SKM-1 treated with dmso at 0.1 percent for 144 hours (cell line): ENCODE results near the gene SERPINE1.
A peak's percentile ranks its signal among the peaks of the same experiment; 100 is the strongest.
"Not testable (repeated sequence)": the region's sequence is repeated elsewhere in the genome, so short reads cannot be mapped to it uniquely, and the experiment has no call there.

Source experiments
- DNase-seq: peaks from one replicate; lab custom pipeline; 2025; ENCODE audit not compliant: unreplicated experiment; lab: John Stamatoyannopoulos, UW

The SERPINE1 gene

DNA sequence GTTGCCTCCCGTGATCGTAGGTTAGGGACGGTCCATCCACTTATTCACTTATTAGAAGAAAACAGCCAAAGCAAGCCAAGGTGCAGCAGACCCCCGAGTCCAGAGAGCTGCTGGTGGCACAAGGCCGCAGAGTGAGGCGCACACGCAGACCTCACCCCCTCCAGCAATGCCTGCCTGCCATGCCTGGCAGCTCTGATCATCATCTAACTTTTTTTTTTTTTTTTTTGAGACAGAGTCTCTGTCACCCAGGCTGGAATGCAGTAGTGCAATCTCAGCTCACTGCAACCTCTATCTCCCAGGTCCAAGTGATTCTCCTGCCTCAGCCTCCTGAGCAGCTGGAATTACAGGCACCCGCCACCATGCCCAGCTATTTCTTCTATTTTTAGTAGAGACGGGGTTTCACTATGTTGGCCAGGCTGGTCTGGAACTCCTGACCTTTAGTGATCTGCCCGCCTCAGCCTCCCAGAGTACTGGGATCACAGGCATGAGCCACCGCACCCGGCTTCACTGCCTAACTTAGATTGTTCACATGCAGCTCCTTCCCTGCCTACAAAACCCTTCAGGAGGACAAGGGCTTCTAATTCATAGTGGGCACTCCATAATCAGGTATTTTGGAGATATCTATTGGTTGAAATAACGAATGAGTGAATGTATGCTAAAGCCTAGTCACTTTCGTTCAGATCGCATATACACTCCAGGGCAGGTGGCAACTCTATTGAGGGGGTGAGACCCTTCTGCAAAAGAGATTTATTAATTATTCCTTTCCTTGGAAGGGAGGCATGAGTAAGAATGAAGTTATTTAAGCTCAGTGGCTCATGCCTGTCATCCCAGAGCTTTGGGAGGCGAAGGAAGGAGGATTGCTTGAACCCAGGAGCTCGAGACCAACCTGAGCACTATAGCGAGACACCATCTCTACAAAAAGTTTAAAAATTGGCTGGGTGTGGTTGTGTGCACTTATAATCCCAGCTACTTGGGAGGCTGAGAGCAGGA is 25.8 kb upstream of the SERPINE1 start:
- DNase-seq, result no peak

DNA sequence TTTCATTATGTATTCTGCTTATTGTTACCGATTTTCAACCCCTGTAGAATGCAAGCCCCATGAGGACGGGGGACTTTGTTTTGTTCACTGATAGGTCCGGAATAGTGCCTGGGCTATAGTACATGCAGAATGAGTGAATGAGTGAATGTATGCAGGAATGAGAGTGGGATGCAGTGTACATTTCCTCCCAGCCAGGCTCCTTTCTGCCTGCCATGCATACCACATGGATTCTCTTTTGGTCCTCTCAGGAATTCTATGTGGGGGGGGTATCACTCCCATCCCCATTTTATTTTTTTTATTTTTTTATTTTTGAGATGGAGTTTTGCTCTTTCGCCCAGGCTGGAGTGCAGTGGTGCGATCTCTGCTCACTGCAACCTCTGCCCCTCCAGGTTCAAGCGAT is 24.9 kb upstream of the SERPINE1 start:
- DNase-seq, result no peak

DNA sequence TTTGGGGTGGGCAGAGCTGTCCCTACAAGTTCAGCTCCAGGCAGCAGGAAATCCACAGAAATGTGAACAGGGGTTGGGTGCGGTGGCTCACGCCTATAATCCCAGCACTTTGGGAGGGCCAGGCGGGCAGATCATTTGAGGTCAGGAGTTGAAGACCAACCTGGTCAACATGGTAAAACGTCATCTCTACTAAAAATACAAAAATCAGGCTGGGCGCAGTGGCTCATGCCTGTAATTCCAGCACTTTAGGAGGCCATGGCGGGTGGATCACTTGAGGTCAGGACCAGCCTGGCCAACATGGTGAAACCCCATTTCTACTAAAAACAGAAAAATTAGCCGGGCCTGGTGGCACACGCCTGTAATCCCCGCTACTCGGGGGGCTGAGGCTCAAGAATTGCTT is 23.2 kb upstream of the SERPINE1 start:
- not testable (repeated sequence) for DNase-seq

DNA sequence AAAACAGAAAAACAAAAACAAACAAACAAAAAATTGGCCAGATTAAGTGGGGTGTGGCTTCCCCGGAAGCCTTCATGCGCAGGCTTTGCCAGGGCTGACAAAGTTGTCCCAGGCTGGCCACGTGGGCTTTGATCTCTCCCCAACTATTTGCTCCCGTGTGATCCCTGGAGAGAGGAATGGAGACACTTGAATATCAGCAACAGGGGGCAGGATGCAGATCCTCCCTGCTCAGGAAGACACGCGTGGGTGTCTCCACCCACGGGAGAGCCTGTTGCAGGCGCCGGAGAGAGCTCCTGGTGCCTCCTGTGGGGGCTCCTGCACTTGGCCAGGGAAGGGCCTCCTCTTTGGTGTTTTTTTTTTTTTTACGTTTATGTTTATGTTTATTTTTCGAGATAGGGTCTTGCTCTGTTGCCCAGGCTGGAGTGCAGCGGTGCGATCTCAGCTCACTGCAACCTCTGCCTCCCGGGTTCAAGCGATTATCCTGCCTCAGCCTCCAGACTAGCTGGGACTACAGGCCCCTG is 22.7 kb upstream of the SERPINE1 start:
- DNase-seq, result no peak

DNA sequence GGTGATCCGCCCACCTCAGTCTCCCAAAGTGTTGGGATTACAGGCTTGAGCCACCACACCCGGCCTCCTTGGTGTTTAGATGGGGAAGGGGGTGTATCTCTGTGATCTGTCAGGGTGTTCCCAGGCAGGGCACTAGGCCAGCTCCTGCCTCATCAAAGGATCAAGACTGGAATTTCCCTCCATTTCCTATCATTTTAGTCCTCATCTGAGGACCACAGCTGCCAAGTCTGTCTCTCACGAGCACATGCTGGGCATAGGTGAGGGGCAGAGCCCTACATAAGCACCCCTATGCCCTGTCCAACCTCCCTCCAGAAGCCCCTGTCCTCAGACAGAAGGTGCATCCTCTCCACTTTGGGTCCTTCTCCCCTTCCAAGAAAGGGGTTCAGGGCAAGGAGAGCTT is 22.1 kb upstream of the SERPINE1 start:
- no peak for DNase-seq

DNA sequence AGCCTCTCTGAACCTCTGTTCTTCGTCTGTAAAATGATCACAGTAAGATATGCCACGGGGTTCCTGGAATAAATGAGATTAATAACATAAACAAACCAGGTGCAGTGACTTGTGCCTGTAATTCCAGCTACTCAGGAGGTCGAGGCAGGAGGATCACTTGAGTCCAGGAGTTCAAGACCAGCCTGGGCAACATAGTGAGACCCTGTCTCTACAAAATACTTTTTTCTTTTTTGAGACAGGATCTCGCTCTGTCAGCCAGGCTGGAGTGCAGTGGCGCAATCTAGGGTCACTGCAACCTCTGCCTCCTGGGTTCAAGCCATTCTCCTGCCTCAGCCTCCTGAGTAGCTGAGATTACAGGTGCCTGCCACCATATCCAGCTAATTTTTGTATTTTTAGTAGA is 21.7 kb upstream of the SERPINE1 start:
- not testable (repeated sequence) for DNase-seq

DNA sequence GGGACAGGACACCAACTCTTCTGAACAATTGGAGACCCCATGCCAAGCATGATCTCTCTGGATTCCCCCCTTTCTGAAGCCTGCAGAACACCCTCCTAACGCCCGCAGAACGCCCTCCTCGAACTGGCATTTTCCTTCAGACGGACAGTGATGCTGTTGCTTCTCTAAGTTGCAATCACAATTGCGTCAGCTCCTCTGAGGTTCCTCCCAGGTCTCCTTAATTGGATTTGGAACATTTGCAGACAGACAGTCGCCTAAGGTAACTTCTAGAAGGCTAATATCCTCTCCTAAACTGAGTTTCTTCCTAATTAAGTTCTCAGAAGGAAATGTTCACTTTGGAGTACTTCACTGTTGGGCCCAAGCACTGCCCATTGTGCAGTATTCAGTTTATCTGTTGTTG is 20.5 kb upstream of the SERPINE1 start:
- peak; percentile 68 for DNase-seq

DNA sequence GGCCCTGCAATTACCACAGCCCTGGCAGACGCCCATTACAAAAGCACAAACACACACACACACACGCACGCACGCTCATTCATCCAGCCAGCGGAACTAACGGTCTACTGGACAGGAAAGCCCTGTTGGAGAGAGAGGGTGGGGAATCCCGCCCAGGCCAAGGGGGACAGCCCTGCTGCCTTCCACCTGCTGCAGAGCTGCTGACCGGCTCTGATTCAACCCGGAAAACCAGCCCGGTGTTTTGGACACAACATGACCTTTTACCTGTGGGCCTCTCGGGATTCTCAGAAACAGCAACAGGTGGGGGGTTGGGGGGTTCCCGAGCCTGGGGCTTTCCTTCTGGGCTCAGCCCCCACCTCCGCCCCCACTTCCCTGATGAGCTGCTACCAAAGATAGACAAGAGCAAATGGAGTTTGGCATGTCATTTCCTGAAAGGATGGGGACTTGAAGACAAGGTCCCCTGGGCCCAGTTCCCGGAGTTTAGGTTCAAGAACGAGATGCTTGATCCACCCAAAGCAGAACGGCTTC is 18.5 kb upstream of the SERPINE1 start:
- peak; percentile 85 for DNase-seq

DNA sequence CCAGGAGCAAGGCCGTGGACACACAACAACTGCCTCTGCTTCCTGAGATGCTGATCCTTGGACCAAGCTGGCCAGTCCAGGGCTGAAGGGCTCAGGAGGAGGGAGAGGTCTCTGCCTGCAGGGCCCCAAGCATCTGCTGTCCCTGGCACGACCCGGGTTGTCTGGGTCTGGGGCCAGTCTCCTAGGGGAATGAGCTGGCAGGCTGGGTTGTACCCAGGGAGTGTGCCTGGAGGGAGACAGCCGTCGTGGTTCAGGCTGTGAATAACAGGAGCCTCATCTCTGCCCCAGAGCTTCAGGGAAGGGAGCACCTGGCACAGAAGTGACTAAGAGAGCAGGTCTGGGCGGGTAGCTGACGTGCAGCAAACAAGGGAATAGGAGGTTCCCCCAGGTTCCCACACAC is 17.9 kb upstream of the SERPINE1 start:
- DNase-seq, result no peak

DNA sequence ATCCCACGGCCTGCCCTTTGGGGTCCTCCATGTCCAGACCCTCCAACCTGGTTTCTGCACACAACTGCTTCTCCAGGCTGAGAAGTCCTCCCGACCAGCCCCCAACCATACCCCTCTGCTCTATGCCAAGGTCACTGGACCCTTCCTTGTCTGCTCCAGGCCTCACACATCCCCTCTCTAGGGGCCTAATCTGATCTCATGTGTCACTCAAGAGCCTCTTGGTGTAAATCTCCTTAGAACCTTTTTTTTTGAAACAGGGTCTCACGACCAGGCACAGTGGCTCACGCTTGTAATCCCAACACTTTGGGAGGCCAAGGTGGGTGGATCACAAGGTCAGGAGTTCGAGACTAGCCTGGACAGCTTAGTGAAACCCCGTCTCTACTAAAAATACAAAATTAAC is 17.5 kb upstream of the SERPINE1 start:
- no peak for DNase-seq

DNA sequence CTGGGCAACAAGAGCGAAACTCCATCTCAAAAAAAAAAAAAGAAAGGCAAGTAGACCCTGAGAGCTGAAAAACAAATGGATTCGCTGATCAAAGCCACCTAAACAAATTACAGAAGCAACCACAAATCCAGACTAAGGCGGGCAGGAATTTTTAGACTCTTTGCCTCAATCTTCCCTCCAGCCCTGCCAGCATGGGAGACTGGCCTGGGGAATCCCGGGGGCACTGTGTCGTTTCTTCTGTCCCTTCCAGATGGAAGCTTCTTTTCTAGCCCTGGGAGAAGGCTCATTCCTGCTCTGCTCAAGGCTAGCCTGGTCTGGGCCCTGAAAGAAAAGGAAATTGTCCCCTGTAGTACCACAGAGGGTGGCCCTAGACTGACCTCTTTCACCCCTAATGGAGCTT is 15.6 kb upstream of the SERPINE1 start:
- no peak for DNase-seq

DNA sequence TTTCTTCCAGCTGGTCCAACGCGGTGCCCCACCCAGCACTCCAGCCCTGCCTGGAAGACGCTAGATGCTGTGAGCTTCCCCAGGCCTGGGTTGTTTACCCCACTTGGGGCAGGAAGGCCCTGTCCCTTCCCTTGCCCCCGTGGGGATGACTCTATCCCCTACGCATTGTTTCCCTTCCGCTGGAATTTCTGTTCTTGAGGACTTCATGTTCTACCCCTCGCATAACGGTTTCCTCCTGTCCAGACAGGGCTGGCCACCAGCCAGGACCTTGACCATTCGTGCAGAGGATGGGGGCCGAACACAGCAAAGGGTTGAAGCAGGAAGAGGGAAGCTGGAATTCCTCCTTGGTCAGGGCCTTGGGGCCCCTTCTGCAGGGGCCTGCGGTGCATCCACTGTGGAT is 14.7 kb upstream of the SERPINE1 start:
- no peak for DNase-seq

DNA sequence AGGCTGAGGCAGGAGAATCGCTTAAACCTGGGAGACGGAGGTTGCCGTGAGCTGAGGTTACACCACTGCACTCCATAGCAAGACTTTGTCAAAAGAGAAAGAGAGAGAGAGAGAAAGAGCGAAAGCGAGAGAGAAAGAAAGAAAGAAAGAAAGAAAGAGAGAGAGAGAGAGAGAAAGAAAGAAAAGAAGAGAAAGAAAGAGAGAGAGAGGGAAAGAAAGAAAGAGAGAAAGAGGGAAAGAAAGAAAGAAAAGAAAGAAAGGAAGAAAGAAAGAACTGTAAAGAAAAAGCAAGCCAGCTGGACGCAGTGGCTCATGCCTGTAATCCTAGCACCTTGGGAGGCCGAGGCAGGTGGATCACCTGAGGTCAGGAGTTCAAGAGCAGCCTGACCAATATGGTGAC is 13.8 kb upstream of the SERPINE1 start:
- DNase-seq, result not testable (repeated sequence)

DNA sequence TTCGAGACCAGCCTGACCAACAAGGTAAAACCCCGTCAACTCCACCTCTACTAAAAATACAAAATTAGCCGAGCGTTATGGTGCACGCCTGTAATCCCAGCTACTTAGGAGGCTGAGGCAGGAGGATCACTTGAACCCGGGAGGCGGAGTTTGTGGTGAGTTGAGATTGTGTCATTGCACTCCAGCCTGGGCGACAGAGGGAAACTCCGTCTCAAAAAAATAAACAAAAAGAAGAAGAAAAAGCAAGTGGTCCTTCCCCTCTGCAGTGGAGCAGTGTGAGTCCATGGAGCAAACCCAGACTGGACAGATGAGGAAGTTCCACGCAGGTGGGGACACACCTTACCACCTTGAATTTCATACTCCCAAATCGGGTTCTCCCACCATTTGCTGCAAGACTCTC is 13.1 kb upstream of the SERPINE1 start:
- no peak for DNase-seq

DNA sequence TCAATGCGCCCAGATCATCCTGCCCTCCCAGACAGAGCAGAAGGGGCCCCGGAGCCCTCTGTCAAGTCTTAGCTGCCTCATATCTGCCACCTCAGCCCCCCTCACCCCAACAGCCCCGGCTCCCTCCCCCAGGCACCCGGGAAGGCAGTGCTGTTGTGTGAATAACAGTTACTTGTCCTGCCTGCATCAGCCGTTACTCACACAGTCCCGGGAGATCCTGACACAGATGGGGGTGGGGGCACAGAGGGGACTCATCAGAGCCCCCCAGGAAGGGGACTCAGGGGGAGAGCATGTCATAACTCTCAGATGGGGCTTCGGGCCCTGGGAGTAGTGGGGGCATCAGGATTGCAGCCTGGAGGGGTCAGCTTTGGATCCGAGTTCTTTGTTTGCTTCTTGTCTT is 12.4 kb upstream of the SERPINE1 start:
- DNase-seq, result no peak

DNA sequence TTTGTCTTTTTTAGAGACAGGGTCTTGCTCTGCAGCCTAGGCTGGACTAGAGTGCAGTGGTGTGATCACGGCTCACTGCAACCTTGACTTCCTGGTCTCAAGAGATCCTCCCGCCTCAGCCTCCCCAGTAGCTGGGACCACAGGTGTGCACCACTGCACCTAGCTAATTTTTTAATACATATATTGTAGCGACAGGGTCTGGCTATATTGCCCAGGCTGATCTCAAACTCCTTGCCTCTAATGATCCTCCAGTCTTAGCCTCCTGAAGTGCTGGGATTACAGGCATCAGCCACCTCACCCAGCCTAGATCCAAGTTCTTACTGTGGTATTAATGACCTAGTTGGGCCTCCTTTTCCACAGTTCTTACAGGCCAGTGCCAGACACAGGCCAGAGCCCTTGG is 11.7 kb upstream of the SERPINE1 start:
- no peak for DNase-seq

DNA sequence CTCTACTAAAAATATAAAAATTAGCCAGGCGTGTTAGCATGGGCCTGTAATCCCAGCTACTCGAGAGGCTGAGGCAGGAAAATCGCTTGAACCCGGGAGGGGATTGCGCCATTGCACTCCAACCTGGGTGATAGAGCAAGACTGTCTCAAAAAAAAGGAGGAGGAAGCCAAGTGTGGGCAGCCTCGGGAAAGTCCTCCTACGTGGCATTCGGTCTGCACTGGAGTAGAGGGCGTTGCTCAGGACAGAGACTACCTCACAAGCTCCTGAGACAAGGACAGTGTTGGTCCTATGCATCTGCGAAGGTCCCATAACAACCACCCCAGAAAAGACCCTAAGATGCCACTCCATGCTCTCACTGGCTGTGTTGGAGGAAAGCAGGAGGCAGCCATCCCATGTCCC is 10.0 kb upstream of the SERPINE1 start:
- no peak for DNase-seq

DNA sequence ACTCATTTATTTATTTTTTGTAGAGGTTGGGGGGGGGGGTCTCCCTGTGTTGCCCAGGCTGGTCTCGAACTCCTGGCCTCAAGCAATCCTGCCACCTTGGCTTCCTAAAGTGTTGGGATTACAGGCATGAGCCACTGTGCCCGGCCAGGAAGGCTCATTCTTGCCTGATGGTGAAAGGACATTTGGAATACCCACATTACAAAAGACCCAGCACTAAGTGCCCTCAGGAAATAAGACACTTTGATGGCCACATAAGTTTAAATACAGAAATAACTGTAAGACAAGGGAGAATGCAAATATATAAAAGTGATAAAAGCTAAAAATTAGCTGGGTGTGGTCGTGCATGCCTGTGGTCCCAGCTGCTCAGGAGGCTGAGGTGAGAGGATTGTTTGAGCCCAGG is 8.0 kb upstream of the SERPINE1 start:
- no peak for DNase-seq

DNA sequence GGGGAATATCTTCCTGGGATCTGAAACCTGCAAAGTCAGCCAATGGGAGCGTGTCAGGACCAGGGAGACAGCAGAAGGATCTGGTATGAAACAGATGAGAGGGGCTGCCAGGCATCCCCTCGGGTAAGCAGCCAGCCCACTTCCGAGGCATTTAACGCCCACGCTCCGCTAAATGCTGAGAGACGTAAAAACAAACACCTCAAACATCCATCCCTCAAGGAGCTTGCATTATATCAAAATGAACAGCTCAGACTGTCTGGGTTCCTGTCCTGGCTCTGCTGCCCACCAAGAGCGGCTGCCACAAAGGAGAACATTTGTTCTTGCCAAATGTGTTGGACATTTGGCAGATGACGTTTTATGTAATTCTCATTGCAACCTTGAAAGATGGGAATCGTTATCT is 7.0 kb upstream of the SERPINE1 start:
- DNase-seq, result no peak

DNA sequence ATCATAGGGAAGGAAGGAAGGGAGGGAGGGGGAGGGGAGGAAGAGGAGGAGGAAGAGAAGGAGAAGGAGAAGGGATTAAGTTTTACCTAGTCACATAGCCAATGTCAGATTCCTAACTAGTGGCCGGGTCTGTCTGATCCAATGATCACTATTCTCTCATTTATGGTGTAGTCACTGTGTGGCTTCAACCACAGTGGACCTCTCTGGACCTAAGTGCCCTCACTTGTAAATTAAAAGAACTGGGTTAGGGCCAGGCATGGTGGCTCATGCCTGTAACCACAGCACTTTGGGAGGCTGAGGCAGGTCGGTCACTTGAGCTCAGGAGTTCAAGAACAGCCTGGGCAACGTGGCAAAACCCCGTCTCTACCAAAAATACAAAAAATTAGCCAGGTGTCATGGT is 6.6 kb upstream of the SERPINE1 start:
- no peak for DNase-seq

DNA sequence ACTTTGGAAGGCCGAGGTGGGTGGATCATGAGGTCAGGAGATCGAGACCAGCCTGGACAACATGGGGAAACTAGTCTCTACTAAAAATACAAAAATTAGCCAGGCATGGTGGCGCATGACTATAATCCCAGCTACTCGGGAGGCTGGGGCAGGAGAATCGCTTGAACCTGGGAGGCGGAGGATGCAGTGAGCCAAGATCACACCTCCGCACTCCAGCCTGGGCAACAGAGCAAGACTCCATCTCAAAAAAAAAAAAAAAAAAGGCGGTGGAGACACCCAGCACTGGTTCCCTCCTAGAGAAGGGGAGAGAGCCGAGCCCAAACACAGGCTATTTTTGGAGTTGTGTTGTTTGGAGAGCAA is 5.3 kb upstream of the SERPINE1 start:
- DNase-seq, result not testable (repeated sequence)
